BLaER1 (cell line): ENCODE data around the gene CDC42BPB.

Experiments
- H3K27ac ChIP-seq: shearing (Covaris generic); formaldehyde crosslinking; 2 replicates; pipeline ENCODE4 v1.8.1; 2022
- H3K27me3 ChIP-seq: shearing (Covaris generic); formaldehyde crosslinking; 2 replicates; pipeline ENCODE4 v1.8.1; 2022
- H3K36me3 ChIP-seq: shearing (Covaris generic); formaldehyde crosslinking; 2 replicates; pipeline ENCODE4 v1.8.1; 2022
- H3K4me1 ChIP-seq: shearing (Covaris generic); formaldehyde crosslinking; 2 replicates; pipeline ENCODE4 v1.8.1; 2022
- H3K4me2 ChIP-seq: shearing (Covaris generic); formaldehyde crosslinking; 2 replicates; pipeline ENCODE4 v1.8.1; 2022
- H3K4me3 ChIP-seq: shearing (Covaris generic); formaldehyde crosslinking; 2 replicates; pipeline ENCODE4 v1.8.1; 2022
- H3K9ac ChIP-seq: shearing (Covaris generic); formaldehyde crosslinking; 2 replicates; pipeline ENCODE4 v1.8.1; 2022
- H3K9me3 ChIP-seq: shearing (Covaris generic); formaldehyde crosslinking; 2 replicates; pipeline ENCODE4 v1.8.1; 2022
- H4K20me1 ChIP-seq: shearing (Covaris generic); formaldehyde crosslinking; 2 replicates; pipeline ENCODE4 v1.8.1; 2022
- Cebpa-rat ChIP-seq: shearing (Covaris generic); IDR thresholded peaks from 2 replicates; pipeline ENCODE4 v1.8.1; 2022

CDC42BPB gene

GRCh38 chr14:102964152-102964730 lies 93.1 kb downstream of the CDC42BPB start:
- Histone ChIP-seq H3K9ac (no peak overlapping the region), H3K4me1 (peaks cover 13% of the 10 kb centered on the region; the same call in 1 of the 2 replicates), H3K4me3 (no peak overlapping the region), H3K27ac (no peak overlapping the region), H3K36me3 (peaks cover 47% of the 10 kb centered on the region), H4K20me1 (no peaks in the 10 kb centered on the region), H3K9me3 (no peaks in the 10 kb centered on the region), H3K27me3 (no peaks in the 10 kb centered on the region), H3K4me2 (no peak overlapping the region)
- TF ChIP-seq Cebpa-rat: no peak

GRCh38 chr14:102962111-102962627 lies 95.2 kb downstream of the CDC42BPB start:
- Histone ChIP-seq H4K20me1 (no peaks in the 10 kb centered on the region), H3K27ac (no peak overlapping the region), H3K9ac (no peak overlapping the region), H3K4me2 (no peak overlapping the region), H3K9me3 (no peaks in the 10 kb centered on the region), H3K4me3 (no peak overlapping the region), H3K36me3 (peaks cover 40% of the 10 kb centered on the region), H3K27me3 (no peaks in the 10 kb centered on the region), H3K4me1 (0 out of 2 replicates have a peak, but pooled peaks cover 13% of the 10 kb centered on the region)
- TF ChIP-seq Cebpa-rat: no peak

GRCh38 chr14:102958461-102958860 lies 98.9 kb downstream of the CDC42BPB start:
- no peak overlapping the region for H3K4me3 ChIP-seq
- H3K4me1 ChIP-seq: peaks cover 20% of the 10 kb centered on the region; the same call in 1 of the 2 replicates
- no peaks in the 10 kb centered on the region for H3K27me3 ChIP-seq
- H3K9me3 ChIP-seq: no peaks in the 10 kb centered on the region
- TF ChIP-seq Cebpa-rat: no peak
- no peak overlapping the region for H3K4me2 ChIP-seq
- H4K20me1 ChIP-seq: no peaks in the 10 kb centered on the region
- H3K36me3 ChIP-seq: peaks cover 21% of the 10 kb centered on the region
- no peak overlapping the region for H3K9ac ChIP-seq
- no peak overlapping the region for H3K27ac ChIP-seq

GRCh38 chr14:102957222-102957621 lies 100.1 kb downstream of the CDC42BPB start:
- peaks cover 26% of the 10 kb centered on the region for H3K36me3 ChIP-seq
- no peak overlapping the region for H3K9ac ChIP-seq
- H3K4me1 ChIP-seq: peaks cover 32% of the 10 kb centered on the region
- no peak overlapping the region for H3K4me2 ChIP-seq
- H3K9me3 ChIP-seq: no peaks in the 10 kb centered on the region
- no peaks in the 10 kb centered on the region for H4K20me1 ChIP-seq
- no peaks in the 10 kb centered on the region for H3K27me3 ChIP-seq
- no peak overlapping the region for H3K4me3 ChIP-seq
- TF ChIP-seq Cebpa-rat: no peak
- no peak overlapping the region for H3K27ac ChIP-seq

GRCh38 chr14:102955636-102956408 lies 101.5 kb downstream of the CDC42BPB start:
- no peak overlapping the region for H3K4me3 ChIP-seq
- no peaks in the 10 kb centered on the region for H3K9me3 ChIP-seq
- H3K27ac ChIP-seq: no peak overlapping the region
- H3K9ac ChIP-seq: no peak overlapping the region
- H3K4me1 ChIP-seq: peaks cover 44% of the 10 kb centered on the region
- no peaks in the 10 kb centered on the region for H3K27me3 ChIP-seq
- peaks cover 23% of the 10 kb centered on the region for H3K36me3 ChIP-seq
- no peaks in the 10 kb centered on the region for H4K20me1 ChIP-seq
- no peak overlapping the region for H3K4me2 ChIP-seq
- no peak for TF ChIP-seq Cebpa-rat

- Histone ChIP-seq H3K27ac (no peak overlapping the region), H3K4me1 (peaks cover 46% of the 10 kb centered on the region), H4K20me1 (no peaks in the 10 kb centered on the region), H3K9me3 (no peaks in the 10 kb centered on the region), H3K4me3 (no peak overlapping the region), H3K9ac (0 out of 2 replicates have a peak overlapping the region, but pooled peaks have one; percentile 4), H3K27me3 (no peaks in the 10 kb centered on the region), H3K4me2 (no peak overlapping the region), H3K36me3 (peaks cover 29% of the 10 kb centered on the region)
- no peak for TF ChIP-seq Cebpa-rat
Measured at GRCh38 chr14:102954081-102954789, 103.1 kb downstream of the CDC42BPB start.

GRCh38 chr14:102953100-102953499 lies 104.2 kb downstream of the CDC42BPB start:
- Histone ChIP-seq H4K20me1 (no peaks in the 10 kb centered on the region), H3K36me3 (peaks cover 23% of the 10 kb centered on the region), H3K9ac (no peak overlapping the region), H3K4me2 (peak overlapping the region; percentile 12; the same call in 1 of the 2 replicates), H3K27me3 (no peaks in the 10 kb centered on the region), H3K4me1 (peaks cover 53% of the 10 kb centered on the region), H3K9me3 (no peaks in the 10 kb centered on the region), H3K27ac (peak overlapping the region; percentile 9; the same call in 1 of the 2 replicates), H3K4me3 (no peak overlapping the region)
- TF ChIP-seq Cebpa-rat: no peak

- H3K9me3 ChIP-seq: no peaks in the 10 kb centered on the region
- H3K9ac ChIP-seq: no peak overlapping the region
- H3K4me1 ChIP-seq: peaks cover 53% of the 10 kb centered on the region
- peaks cover 20% of the 10 kb centered on the region for H3K36me3 ChIP-seq
- H3K4me3 ChIP-seq: no peak overlapping the region
- no peaks in the 10 kb centered on the region for H3K27me3 ChIP-seq
- no peak overlapping the region; the same call in 1 of the 2 replicates for H3K4me2 ChIP-seq
- H4K20me1 ChIP-seq: no peaks in the 10 kb centered on the region
- TF ChIP-seq Cebpa-rat: no peak
- H3K27ac ChIP-seq: no peak overlapping the region
Measured at GRCh38 chr14:102952276-102952675, 105.1 kb downstream of the CDC42BPB start.

- Histone ChIP-seq H3K36me3 (peaks cover 21% of the 10 kb centered on the region), H3K27me3 (no peaks in the 10 kb centered on the region), H3K27ac (no peak overlapping the region), H3K4me2 (0 out of 2 replicates have a peak overlapping the region, but pooled peaks have one; percentile 5), H3K4me1 (peaks cover 53% of the 10 kb centered on the region), H3K9ac (no peak overlapping the region), H3K9me3 (no peaks in the 10 kb centered on the region), H3K4me3 (no peak overlapping the region), H4K20me1 (no peaks in the 10 kb centered on the region)
- TF ChIP-seq Cebpa-rat: no peak
Measured at GRCh38 chr14:102951799-102952198, 105.5 kb downstream of the CDC42BPB start.
